ENCODE measurements around the gene SERPINB3. TPM values are rescaled to one million over a fixed set of nuclear protein-coding genes. Genes with fewer than 3 reads are reported as not detected.

SERPINB3 gene
- total and polyA plus RNA-seq, 2 experiments from 2014 or later = 0.27 to 0.59 TPM

GRCh38 chr18:63705401-63705800 is 43.7 kb upstream of the SERPINB3 start:
- 0 out of 2 replicates have a peak, but pooled peaks cover 9% of the 10 kb centered on the region for H3K9me2 ChIP-seq (ENCODE audit: insufficient read depth)
- H3K4me3 ChIP-seq = no peak overlapping the region
- no peak for DNase-seq (ENCODE audit: low spot score)
- no peaks in the 10 kb centered on the region for H4K20me1 ChIP-seq (replicated peaks; ENCODE audit: insufficient read depth)
- Mint-ChIP-seq H3K36me3 (ENCODE audit: low read depth) (no peaks in the 10 kb centered on the region), H3K4me3 (no peak overlapping the region), H3K27ac (no peak overlapping the region), H3K4me1 (no peaks in the 10 kb centered on the region), H3K27me3 (ENCODE audit: insufficient read depth, low read depth, poor library complexity) (no peaks in the 10 kb centered on the region), H3K9me3 (no peaks in the 10 kb centered on the region; the same call in 2 of the 3 replicates)
- no peaks in the 10 kb centered on the region for H3K27me3 ChIP-seq (ENCODE audit: insufficient read depth)
- no peak overlapping the region for H3K27ac ChIP-seq (ENCODE audit: low read depth)
- H2AFZ ChIP-seq = no peak overlapping the region
- ATAC-seq = no peak
- TF ChIP-seq CREB1 (CRISPR knock-in tag; IDR thresholded peaks at IDR 0.05; ENCODE audit: low read depth) (no peak), NANOG (IDR thresholded peaks at IDR 0.05; ENCODE audit: borderline replicate concordance) (no peak), ZNF331 (CRISPR knock-in tag; IDR thresholded peaks at IDR 0.05; ENCODE audit: low read depth) (no peak), EZH2 (IDR thresholded peaks at IDR 0.05; ENCODE audit: low read depth, unreplicated experiment) (no peak), STAT1 (IDR thresholded peaks at IDR 0.05; ENCODE audit: unreplicated experiment) (no peak), EZH2phosphoT487 (IDR thresholded peaks at IDR 0.05; ENCODE audit: unreplicated experiment) (no peak), ETS1 (IDR thresholded peaks at IDR 0.05) (no peak), JUNB (IDR thresholded peaks at IDR 0.05; ENCODE audit: unreplicated experiment) (no peak), ZNF462 (CRISPR knock-in tag; IDR thresholded peaks at IDR 0.05) (no peak), ZNF114 (CRISPR knock-in tag; IDR thresholded peaks at IDR 0.05) (no peak), POLR2AphosphoS5 (IDR thresholded peaks at IDR 0.05; ENCODE audit: low read depth) (no peak)
- TF ChIP-seq, protein P1, sequence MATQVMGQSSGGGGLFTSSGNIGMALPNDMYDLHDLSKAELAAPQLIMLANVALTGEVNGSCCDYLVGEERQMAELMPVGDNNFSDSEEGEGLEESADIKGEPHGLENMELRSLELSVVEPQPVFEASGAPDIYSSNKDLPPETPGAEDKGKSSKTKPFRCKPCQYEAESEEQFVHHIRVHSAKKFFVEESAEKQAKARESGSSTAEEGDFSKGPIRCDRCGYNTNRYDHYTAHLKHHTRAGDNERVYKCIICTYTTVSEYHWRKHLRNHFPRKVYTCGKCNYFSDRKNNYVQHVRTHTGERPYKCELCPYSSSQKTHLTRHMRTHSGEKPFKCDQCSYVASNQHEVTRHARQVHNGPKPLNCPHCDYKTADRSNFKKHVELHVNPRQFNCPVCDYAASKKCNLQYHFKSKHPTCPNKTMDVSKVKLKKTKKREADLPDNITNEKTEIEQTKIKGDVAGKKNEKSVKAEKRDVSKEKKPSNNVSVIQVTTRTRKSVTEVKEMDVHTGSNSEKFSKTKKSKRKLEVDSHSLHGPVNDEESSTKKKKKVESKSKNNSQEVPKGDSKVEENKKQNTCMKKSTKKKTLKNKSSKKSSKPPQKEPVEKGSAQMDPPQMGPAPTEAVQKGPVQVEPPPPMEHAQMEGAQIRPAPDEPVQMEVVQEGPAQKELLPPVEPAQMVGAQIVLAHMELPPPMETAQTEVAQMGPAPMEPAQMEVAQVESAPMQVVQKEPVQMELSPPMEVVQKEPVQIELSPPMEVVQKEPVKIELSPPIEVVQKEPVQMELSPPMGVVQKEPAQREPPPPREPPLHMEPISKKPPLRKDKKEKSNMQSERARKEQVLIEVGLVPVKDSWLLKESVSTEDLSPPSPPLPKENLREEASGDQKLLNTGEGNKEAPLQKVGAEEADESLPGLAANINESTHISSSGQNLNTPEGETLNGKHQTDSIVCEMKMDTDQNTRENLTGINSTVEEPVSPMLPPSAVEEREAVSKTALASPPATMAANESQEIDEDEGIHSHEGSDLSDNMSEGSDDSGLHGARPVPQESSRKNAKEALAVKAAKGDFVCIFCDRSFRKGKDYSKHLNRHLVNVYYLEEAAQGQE (IDR thresholded peaks at IDR 0.05; ENCODE audit: unreplicated experiment) = no peak
- TF ChIP-seq, protein P2, sequence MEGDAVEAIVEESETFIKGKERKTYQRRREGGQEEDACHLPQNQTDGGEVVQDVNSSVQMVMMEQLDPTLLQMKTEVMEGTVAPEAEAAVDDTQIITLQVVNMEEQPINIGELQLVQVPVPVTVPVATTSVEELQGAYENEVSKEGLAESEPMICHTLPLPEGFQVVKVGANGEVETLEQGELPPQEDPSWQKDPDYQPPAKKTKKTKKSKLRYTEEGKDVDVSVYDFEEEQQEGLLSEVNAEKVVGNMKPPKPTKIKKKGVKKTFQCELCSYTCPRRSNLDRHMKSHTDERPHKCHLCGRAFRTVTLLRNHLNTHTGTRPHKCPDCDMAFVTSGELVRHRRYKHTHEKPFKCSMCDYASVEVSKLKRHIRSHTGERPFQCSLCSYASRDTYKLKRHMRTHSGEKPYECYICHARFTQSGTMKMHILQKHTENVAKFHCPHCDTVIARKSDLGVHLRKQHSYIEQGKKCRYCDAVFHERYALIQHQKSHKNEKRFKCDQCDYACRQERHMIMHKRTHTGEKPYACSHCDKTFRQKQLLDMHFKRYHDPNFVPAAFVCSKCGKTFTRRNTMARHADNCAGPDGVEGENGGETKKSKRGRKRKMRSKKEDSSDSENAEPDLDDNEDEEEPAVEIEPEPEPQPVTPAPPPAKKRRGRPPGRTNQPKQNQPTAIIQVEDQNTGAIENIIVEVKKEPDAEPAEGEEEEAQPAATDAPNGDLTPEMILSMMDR (conservative IDR thresholded peaks at IDR 0.05; ENCODE audit: low read depth in 2 of 2) = no peak
- no peak overlapping the region for H3K4me2 ChIP-seq
- no peaks in the 10 kb centered on the region for H3K4me1 ChIP-seq (ENCODE audit: insufficient read depth)
- no peaks in the 10 kb centered on the region for H3K36me3 ChIP-seq (ENCODE audit: insufficient read depth)
- H3F3A ChIP-seq (replicated peaks; ENCODE audit: low read depth) = no peaks in the 10 kb centered on the region
- H3K79me2 ChIP-seq (replicated peaks; ENCODE audit: insufficient read depth) = no peaks in the 10 kb centered on the region

Data from GM23338 (cell line).